GM21528 (cell line): Measurements from ENCODE around the gene LRRIQ3.
"Not testable (repeated sequence)": the region's sequence is repeated elsewhere in the genome, so short reads cannot be mapped to it uniquely, and the experiment has no call there.

Source experiments
- ATAC-seq: cut with Tn5 transposase; IDR thresholded peaks from one replicate; pipeline ENCODE4 v1.9.1; 2021; ENCODE audit warnings: mild to moderate bottlenecking, moderate library complexity; ENCODE audit not compliant: unreplicated experiment, low FRiP score

Gene LRRIQ3

DNA sequence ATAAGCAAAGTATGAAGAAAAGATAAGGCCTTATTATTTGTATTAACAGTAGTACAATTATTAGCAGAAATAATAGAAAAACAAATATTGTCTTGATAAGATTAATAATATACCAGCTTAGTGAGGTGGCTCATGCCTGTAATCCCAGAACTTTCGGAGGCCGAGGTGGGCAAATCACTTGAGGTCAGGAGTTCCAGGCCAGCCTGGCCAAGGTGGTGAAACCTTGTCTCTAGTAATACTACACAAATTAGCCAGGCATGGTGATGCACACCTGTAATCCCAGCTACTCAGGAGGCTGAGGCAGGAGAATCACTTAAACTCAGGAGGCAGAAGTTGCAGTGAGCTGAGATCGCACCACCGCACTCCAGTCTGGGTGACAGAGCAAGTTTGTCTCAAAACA, 80.6 kb downstream of the LRRIQ3 start:
- ATAC-seq: not testable (repeated sequence)

DNA sequence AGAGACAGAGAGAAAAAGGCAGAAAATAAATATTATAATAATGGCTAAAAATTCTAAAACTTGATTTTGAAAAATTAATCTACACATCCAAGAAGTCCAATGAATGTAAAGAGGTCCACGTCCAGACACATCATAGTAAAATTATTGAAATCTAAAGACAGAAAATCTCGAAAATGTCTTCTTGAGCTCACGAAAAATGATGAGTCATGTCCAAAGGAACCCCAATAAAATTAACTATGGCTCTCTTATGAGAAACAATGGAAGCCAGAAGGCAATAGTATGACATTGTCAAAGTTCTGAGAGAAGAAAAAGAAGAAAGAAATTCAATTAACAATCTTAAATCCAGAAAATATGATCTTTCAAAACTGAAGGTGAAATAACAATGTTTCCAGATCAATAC, 84.6 kb downstream of the LRRIQ3 start:
- ATAC-seq: no peak

DNA sequence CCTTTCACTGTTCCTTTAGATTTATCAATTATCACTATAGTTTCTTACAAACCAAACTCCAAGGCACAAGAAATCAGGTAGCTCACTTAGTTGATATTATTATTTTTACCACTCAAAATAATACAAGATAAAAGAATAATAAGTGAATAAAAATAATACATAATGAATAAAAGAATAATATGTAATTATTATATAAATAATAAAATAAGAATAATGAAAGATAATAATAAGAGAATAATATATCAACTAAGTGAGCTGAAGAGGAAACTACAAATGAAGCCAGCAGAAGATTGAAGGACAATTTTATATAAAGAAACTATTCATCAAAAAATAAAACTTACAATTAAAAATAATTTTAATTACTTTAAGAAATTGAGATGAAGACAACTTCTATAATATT, 90.6 kb downstream of the LRRIQ3 start:
- no peak for ATAC-seq

- ATAC-seq: no peak
These were observed 106.6 kb downstream of the LRRIQ3 start for GRCh38 chr1:74091371-74091770.

- no peak for ATAC-seq
These were observed 114.8 kb downstream of the LRRIQ3 start for GRCh38 chr1:74083128-74083527.

GRCh38 chr1:74065081-74065480, 132.9 kb downstream of the LRRIQ3 start:
- ATAC-seq: no peak

DNA sequence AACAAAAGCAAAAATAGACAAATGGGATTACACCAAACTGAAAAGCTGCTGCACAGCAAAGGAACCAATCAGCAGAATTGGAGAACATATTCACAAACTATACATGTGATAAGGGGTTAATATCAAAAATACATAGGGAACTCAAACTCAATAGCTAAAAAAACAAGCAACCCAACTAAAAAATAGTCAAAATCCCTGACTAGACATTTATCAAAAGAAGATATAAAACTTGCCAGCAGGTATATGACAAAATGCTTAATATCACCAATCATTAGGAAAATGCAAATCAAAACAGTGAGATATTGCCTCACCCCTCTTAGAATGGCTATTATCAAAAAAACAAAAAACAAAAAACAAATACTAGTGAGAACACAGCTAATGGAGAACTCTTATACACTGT, 140.3 kb downstream of the LRRIQ3 start:
- ATAC-seq: no peak

DNA sequence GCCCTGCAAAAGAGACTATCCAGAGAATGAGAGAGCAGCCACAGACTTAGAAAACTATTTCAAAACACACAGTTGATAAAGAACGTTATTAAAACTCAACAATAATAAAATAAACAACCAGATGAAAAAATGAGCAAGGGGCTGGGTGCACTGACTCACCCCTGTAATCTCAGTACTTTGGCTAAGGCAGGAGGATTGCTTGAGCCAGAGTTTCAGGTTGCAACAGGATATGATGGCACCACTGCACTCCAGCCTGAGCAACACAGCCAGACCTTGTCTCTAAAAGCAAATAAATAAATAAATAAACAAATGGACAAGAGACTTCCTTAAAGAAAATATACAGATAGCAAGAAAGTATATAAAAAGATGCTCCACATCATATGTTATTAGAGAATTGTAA, 144.6 kb downstream of the LRRIQ3 start:
- no peak for ATAC-seq

GRCh38 chr1:74050386-74050785, 147.6 kb downstream of the LRRIQ3 start:
- ATAC-seq: no peak

DNA sequence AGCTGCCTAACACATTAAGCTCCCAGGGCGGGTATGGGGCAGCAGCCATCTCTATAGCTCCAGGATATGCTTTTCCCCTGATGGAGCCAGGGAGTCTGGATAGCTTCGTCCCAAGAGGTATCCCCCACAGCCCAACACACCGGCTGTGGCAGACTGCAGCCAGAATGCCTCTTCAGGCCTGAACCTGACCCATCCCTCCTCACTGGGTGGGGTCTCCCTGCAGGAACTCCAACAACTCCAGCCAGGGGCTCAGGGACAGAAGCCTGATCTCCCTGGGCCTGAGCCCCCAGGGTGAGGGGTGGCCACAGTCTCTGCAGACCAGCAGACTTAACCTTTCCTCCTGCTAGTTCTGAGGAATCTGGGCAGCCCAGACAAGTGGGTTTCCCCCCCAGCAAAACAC, 159.9 kb downstream of the LRRIQ3 start:
- no peak for ATAC-seq

GRCh38 chr1:74012583-74012982, 185.4 kb downstream of the LRRIQ3 start:
- ATAC-seq: no peak

- ATAC-seq: no peak
These were observed 186.2 kb downstream of the LRRIQ3 start for GRCh38 chr1:74011736-74012135.

DNA sequence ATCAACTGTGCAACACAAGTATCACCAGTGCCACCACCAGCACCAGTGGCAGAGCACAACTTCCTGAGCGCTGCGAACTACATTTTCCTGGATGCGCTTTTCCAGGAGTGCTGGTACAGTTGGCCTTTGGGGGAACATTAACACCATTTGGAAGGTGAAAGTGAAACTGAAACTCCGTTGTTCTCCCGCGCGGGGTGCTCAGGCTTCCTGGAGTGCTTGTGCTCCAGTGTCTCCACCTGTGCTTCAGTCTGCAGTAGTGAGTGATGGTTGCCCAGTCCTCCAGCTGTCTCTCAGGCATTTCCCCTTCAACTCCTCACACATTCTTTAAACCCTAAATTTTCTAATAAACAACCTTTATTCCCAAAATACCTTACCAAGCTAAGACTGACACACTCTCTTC, 187.8 kb downstream of the LRRIQ3 start:
- no peak for ATAC-seq

- ATAC-seq: no peak
These were observed 192.4 kb downstream of the LRRIQ3 start for GRCh38 chr1:74005533-74005932.

DNA sequence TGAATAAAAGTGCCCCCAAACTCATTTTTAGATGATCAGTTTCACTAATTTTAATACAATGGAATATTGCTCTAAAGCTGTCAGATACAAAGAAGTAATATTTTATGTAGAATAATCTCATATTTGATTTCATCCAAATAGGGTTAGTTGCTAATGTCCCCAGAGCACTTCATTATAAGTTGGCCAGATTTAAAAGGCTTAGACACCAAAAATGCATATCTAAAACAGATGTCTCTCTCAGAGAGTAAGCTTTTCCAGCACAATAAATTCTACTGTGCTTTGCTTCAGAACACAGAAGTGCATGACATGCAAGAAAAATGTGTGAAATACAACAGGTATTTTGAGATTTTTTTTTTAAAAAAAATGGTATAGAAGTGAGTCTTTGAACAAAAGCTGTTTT, 194.2 kb downstream of the LRRIQ3 start:
- ATAC-seq: no peak

DNA sequence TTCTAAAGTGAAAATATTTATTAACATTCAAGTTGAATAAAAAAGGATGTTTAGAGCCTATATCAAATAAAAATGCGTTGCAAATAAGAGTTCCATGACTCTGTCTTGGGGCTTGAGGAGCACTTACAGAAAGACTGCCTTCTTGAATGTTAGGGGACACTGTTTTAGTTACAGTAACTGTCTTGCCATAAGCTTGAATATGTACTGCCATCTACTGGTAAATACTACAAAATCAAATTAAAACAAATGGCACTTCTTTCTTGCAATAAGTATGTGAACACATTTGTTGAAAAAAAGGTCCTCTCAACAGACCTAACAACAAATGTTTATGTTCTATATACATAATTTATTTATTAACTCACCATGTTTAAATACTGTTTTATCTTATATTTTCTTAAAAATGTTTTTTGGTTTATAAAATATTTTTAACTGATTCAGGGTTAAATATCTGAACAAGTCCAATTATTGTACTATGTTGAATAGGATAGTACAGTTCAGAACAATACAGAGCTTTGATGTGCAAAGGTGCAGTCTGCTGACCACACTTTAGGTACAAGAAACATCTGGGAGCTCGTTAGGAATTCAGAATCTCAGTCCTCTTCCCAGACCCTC, 199.5 kb downstream of the LRRIQ3 start:
- ATAC-seq: peak; percentile 82

GRCh38 chr1:73980324-73981040, 217.5 kb downstream of the LRRIQ3 start:
- ATAC-seq: no peak

GRCh38 chr1:73979684-73980083, 218.3 kb downstream of the LRRIQ3 start:
- ATAC-seq: no peak

GRCh38 chr1:73978964-73979363, 219.0 kb downstream of the LRRIQ3 start:
- ATAC-seq: no peak
